NCI-H1436 treated with DMSO at 0.1 percent for 48 hours (cell line): Measurements from ENCODE around the gene KRTAP10-12.
"Not testable (repeated sequence)": the region's sequence is repeated elsewhere in the genome, so short reads cannot be mapped to it uniquely, and the experiment has no call there.

Source experiments
- DNase-seq: peaks from one replicate; lab custom pipeline; 2025; lab: John Stamatoyannopoulos, UW

KRTAP10-12 gene

GRCh38 chr21:44697172-44697810, at the start of gene KRTAP10-12:
TSS of gene KRTAP10-12 (plus strand) at chr21:44697172. CDS start at chr21:44697202, 30 bp downstream.
- DNase-seq, result not testable (repeated sequence)

- DNase-seq, result no peak
Measured at GRCh38 chr21:44647222-44647552, 49.8 kb upstream of the KRTAP10-12 start.

DNA sequence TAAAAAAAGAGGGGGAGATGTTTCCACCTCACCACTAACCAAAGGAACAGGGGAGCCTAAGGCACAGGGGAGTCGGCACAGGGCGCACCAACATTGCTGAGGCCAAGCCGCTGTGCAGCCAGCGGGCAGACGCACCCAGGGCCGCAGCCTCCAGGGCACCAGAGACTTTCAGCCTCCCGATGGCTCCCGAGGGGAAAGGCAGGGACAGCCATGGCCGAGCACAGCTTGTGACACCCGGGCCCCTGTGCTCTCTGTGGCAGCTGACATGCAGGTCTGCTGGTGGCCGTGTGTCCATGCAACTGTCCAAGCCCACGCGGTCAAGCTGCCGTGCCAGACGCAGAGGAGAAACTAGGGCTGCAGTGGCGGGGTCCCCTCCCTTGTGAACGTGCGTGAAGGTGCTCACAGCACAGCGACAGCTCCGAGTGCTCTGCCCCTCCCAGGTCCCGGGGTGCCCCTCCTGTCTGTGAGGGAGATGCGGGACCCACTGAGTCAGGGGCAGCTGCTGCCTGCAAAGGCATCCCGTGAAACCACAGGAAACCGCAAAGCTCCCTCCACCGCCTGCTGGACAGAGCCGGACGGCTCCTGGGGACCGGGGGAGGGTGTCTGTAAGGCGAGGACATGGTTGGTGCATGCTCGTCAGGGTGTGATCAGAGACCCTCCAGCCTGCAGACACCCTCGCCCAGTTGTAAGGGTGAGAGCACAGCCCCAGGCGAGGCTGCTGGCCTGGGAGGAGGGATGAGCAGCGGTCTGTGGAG, 48.2 kb upstream of the KRTAP10-12 start:
- no peak for DNase-seq

DNA sequence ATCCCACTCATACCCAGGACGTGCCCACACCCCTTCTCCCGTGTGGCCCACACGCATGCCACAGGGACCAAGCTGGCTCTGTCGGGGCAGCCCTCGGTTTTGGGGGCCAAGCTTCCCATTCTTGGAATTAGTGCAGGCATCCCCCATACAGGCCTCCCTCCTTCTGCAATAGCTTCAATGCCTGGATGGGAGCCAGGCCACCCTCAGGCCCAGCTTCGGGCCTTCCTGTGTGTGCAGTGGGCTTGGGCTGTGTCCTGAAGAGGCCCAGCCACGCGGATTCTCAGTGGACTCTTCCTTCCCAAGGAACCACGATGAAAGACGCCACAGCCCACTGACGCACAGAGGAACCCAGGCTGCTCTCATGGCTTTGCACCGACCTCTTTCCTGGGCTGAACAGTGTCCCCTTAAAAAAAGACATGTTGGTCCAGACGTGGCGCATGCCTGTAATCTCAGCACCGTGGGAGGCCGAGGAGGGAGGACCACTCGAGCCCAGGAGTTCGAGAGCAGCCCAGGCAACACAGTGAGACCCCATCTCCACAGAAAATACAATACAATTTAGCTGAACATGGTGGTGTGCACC, 47.4 kb upstream of the KRTAP10-12 start:
- no peak for DNase-seq

GRCh38 chr21:44650265-44650972, 46.6 kb upstream of the KRTAP10-12 start:
- no peak for DNase-seq

GRCh38 chr21:44650973-44651675, 45.8 kb upstream of the KRTAP10-12 start:
- DNase-seq, result no peak

- no peak for DNase-seq
Measured at GRCh38 chr21:44653123-44653522, 43.8 kb upstream of the KRTAP10-12 start.

DNA sequence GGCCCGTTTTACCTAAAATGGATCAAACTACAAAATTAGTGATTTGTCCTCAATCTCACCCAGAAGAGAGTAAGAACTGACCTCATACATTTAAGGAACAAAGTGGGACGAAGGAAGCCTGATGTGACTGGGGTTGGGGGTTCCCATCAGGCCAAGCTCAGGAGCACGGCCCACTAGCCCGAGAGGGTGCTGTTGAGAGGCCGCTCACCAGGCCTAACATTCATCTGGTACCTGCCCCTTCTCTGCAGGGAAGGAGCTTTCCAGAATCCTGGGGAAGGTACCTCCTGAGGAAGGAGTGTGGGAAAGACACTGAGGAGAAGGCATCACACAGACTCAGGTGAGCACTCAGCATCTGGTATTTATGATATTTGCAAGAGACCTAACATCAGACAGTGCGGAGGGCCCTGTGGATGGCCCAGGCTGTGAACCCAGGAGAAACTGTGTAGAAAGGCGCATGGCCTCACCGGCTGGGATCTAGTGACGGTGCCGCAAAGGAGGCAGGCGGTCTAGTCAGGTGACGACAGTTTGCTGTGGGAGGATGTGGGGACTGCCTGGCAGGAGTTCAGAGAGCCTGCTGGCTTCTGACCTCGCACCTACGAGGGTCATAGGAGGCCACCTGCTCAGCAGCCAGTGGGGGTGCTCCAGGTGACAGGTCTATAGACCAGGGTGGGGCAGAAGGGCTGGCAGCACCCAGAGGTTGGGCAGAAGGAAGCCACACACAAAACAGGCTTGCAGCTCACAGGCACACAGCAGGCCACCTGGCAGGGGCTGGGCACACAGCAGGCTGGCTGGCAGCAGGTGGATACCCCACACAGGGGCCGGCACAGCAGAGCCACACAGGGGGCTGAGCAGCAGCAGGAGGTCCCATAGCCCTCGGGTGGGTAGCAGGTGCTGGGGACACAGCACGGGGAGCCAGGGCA, 43.1 kb upstream of the KRTAP10-12 start:
- no peak for DNase-seq

GRCh38 chr21:44654576-44655175, 42.3 kb upstream of the KRTAP10-12 start, which contains the start of gene KRTAP12-4:
TSS of gene KRTAP12-4 (minus strand) at chr21:44654659. CDS start at chr21:44654614, 45 bp downstream.
- no peak for DNase-seq

GRCh38 chr21:44656868-44657267, 40.1 kb upstream of the KRTAP10-12 start:
- no peak for DNase-seq

DNA sequence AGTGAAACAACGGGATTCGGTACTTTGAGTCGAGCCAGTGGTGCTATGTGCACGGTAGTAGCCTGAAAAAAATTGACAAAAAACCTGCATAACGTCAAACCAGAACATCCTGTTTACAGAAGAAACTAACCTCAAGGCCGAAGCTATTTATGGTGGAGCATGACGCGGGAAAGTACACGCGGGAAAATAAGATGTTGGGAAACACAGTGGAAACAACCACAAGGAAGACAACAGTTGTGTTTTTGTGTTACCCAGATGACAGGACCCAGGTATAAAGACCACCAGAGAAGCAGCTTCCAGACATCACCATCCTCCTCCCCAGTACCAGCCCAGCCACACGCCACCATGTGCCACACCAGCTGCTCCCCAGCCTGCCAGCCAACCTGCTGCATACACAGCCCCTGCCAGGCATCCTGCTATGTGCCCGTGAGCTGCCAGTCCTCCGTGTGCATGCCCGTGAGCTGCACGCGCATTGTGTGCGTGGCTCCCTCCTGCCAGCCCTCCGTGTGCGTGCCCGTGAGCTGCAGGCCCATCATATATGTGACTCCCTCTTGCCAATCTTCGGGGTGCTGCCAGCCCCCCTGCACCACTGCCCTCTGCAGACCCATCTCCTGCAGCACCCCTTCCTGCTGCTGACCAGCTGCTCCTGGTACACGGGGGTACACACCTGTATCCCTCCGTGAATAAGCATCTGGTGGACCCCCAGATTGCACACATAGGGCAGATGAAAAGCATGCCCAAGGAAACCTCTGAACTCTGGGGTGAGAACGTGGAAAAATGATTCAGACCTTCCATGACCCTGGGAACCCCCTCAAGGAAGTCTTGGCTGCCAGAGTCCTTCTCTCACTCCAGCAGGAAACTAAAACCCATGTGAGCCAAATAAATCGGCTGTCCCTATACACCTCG, 39.1 kb upstream of the KRTAP10-12 start, which contains the start of gene KRTAP12-3:
KRTAP12-3 (plus strand) TSS at position 298 of the 906 bp plus-strand sequence; CDS start at position 346, 48 bp downstream.
- DNase-seq, result no peak

DNA sequence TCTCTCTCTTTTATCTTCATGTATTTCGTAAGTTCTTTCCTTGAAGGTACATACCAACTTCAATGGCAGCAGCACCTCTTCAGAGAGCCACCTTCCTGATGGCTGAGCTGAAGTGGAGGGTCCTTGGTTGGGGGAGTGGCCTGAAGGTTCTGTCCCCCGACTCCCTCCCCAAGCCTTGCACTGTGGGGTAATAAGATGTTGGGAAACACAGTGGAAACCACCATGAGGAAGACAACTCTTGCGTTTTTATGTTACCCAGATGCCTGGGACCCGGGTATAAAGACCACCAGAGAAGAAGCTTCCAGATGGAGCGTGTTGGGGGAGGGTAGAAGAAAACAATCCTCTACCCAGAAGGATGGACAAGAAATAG, 38.4 kb upstream of the KRTAP10-12 start:
- DNase-seq, result no peak

GRCh38 chr21:44658913-44659595, 37.9 kb upstream of the KRTAP10-12 start:
- no peak for DNase-seq

DNA sequence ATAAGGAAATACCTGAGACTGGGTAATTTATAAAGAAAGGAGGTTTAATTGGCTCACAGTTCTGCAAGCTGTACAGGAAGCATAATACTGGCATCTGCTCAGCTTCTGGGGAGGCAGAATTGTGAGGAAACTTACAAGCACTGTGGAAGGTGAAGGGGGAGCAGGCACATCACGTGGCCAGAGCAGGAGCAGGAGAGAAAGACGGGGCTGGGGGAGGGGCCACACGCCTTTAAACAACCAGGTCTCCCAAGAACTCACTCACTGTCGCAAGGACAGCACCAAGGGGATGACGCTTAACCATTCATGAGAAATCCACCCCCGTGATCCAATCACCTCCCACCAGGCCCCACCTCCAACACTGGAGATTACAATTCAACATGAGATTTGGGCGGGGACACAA, 35.4 kb upstream of the KRTAP10-12 start:
- not testable (repeated sequence) for DNase-seq

DNA sequence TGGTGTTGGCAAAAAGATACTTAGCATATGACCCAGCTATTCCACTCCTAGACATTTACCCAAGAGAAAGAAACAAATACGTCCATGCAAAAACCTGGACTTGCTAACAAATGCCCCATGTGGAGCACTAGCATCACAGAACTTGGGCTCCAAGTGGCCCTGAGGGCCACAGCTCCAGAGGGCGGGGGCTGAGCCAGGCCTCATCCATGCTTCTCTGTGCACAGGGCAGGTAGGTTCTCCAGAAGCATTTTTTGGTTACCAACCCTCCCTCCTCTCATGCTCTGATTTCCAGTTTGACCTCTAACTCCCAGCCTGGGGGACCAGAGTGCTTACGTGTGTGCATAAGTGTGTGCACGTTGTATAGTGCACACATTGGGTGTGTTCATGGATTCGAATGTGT, 32.3 kb upstream of the KRTAP10-12 start:
- no peak for DNase-seq

GRCh38 chr21:44666401-44667320, 30.3 kb upstream of the KRTAP10-12 start, which contains the start of gene KRTAP12-2:
TSS of gene KRTAP12-2 (minus strand) at chr21:44666927. CDS start at chr21:44666886, 41 bp downstream.
- DNase-seq, result no peak

DNA sequence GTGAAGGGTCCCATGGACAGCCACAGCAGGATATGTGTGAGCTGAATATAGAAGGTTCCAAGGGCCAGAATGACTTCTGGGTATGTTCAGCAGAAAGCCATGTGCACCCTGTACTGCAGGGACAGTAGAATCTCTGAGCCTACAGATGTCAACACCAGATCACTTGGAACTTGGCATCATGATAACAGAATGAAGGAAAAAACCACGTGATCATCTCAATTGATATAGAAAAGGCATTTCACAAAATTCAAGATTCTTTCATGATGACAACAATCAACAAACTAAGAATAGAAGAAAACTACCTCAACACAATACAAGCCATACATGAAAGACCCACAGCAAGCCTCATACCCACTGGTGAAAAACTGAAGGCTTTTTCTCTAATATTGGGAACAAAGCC, 29.4 kb upstream of the KRTAP10-12 start:
- no peak for DNase-seq
